GM19455 (cell line): Measurements from ENCODE around the gene CDK9.
"Not testable (repeated sequence)": the region's sequence is repeated elsewhere in the genome, so short reads cannot be mapped to it uniquely, and the experiment has no call there.

Experiments used
- ATAC-seq: cut with Tn5 transposase; IDR thresholded peaks from one replicate; pipeline ENCODE4 v1.9.1; 2021; ENCODE audit not compliant: unreplicated experiment

The CDK9 gene

DNA sequence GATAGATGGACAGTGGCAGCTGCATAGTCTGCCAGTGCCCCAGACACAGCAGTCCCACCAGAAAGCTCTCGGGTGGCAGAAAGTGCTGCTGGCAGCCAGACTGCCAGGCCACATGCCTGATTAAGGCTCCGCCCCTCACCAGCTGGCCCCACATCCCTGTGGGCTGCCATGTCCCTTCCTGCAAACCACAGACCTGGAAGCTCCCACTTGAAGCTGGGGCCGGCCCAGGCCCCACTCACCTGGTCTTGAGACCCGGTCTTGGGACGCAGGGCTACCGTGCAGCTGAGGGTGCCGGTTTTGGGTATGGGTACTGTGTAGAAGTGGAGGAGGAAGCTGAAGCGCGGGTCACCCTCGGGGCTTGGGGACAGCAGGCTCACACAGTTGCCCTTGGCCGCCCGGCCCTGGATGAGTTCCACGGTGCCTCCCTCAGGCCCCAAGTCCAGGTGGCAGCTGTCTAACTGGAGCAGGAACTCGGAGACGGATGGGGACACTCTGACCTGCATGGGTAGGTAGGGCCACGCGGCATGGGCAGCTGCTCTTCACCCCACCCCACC lies 32.1 kb downstream of the CDK9 start:
- no peak for ATAC-seq

DNA sequence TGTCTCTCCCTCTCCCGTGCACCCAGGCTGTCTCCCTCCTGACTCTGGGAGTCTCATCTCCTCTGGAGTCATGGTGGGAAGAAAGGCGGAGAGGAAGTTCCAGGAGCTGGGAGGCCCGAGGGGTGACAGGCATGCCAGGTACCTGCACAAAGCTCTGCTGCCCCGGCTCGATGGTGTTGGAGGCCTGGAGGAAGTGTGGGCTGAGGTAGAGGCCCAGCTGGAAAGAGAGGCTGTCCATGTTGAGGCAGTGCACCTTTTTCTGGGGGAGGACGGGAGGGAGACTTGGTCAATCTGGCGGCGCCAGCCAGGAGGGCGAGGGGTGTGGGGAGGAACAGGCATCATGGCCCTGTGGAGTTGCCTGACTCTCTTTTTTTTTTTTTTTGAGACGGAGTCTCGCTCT lies 32.7 kb downstream of the CDK9 start:
- ATAC-seq: no peak

DNA sequence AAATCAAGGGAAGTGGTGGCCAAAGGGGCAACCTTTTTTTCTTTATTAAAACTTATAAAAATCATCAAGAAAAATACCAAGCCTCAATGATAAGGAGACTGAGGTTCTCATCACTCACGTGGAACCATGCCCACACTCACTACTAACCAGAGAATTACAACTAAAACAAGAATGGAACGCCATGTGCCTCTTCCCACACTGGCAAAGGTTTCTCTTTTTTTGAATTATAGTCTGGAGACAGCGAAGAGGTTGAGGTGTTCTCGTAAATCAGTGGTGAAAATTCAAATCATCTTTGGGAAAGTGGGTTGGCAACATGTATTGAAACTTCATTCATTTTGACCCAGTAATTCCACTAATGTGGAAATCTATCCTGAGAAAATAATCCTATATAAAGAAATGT lies 36.3 kb downstream of the CDK9 start:
- ATAC-seq: no peak

DNA sequence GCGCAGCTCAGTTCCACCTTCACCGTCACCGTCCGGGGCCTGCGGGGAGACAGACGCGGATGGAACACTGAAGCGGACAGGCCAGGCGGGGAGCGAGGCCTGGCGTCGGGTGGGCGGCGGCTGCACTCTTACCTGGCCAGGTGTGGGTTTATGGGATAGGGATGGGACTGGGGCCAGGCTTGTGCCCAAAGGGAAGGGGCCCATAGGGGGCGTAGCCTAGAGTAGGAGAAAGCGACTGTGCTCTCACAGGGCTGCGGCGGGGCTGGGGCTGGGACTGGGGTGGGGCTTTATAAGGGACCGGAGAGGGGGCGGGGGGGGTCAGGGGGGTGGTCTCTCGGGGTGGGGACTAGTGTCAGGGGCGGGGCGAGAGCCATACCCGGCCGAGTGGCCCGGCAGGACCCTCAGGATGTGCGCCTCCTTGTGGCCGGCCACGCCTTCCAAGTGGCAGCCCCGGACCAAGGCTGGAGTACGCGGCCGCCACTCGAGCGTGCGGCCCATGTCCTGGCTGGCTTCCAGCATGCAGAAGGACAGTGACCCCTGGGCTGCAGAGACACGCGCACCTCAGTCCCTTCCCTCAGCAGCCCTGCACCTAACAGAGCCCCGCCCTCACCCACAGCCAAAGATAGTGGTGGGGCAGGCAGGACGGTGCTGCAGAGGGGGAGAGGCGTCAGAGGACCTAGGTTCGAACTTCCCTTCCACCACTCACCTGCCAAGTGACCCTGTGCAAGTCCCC lies 39.7 kb downstream of the CDK9 start:
- ATAC-seq: no peak

DNA sequence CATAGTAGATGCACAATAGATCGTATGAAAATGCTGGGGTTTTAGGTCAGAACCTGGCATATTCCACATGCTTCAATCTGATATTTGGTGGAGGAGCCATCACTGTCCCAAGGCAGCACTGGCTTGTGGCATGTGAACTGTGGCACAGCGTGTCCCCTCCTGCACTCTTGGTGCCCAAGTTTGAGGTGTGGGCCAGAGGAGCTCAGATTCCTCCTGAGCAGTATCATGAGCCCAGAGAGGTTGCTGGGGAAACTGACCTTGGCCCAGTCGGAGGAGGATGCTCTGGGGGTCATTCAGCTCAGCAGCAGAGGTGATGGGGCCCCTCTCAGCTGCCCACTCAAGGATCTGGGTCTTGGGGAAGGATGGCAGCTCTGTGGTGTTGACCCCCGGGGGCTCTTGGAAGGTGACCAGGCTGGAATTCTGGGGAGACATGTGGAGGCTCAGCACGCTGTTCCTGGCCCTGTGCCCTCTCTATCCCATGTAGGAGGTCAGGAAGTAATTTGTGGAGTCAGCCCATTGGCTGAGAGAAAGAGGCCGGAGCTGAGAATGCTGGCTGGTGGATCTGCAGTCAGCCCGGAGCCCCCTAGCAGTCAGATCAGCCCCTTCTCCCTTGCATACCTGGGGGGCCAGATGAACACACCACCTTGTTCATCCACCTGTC lies 40.5 kb downstream of the CDK9 start:
- no peak for ATAC-seq

DNA sequence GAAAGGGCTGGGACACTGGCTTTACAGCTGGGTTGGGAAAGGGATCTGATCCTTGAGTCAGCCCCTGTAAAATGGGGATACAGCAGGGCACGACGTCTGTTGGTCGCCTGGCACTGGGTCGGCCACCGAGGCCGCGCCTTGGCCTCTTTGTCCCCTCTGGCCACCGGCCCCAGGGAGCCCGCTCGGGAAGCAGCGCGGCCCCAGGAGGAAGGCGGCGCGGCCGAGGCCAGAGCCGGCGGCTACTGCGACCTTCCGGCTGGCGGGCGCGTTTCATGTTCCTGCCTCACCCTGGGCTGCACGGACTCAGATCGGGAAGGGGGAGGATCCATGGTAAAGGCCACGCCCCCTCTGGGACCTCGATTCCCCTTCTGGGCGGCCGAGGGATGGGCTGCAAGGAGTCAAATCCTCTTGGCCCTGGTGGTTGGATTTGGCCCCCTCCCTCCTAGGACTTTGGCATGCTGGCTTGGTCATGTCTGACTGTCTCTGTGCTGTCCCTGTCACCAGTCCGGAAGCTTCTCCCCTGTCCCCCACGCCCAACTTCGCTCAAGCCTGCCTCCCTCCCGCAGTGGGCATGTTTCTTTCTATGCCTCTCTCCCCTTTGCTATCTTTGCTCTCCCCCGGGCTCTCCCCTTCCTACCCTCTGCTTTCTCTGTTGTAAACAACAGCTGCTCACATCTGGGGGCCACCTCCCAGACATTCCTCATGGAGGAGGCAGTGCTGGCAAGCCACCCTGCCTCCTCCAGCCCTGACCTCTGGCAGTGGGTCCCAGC lies 42.6 kb downstream of the CDK9 start:
- ATAC-seq: no peak

DNA sequence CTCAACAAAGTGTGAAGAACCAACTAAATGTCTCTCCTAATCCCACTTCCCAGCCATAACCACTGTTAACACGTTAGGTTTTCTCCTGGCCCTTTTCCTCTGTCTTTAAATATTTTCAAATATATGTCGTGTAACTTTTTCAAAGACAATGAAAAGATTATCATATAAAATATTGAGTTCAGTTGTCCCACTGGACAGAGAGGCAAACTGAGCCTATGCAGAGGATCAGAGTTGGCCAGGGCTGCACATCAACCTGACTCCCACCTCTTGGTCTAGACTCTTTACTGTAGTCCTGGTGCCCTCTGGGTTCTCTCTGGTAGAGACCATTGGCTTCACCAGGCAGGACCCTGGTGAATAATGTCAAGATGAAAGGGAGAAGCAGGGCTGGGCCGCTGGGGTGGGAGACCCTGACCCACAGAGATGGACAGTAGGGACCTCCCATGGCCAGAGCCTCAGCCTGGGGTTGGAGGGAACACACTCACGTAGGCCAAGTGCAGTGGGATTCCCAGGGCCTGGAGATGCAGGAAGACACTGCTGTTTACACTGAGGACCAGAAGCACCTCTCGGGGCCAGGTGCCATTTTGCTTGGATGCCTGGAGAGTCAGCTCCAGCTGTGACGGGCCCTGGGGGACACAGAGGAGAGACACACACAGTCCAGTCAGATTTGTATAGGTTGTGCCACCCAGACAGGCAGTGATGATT lies 43.5 kb downstream of the CDK9 start:
- ATAC-seq: no peak

DNA sequence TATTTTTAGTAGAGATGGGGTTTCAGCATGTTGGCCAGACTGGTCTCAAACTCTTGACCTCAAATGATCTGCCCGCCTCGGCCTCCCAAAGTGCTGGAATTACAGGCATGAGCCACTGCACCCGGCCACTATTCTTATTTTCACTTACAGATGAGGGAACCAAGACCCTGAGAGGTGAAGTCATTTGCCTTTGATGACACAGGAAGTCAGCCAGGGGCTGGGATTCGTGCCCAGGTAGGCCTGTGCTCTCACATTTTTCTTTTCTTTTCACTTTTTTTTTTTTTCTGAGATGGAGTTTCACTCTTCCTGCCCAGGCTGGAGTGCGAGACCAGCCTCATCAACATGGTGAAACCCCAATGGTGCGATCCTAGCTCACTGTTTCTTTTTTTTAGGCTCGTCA lies 46.4 kb downstream of the CDK9 start:
- no peak for ATAC-seq

DNA sequence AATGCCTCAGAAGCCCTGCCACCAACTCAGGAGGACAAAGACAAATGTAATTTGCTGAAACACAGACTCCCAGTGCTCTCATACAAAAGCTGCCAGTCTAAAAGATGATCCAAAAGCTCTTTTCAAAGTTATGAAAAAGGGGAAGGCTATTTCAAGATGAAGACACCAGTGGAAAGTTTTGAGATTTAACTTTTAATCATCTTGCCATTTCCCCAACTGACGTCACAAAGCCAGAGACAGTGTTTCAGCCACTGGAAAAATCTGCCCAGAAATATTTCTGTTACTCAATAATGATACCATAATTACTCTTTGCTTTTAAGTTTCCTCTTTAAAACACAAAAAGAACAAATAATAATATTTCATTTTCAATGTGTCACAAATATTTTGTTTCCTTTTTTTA lies 47.7 kb downstream of the CDK9 start:
- ATAC-seq: no peak

DNA sequence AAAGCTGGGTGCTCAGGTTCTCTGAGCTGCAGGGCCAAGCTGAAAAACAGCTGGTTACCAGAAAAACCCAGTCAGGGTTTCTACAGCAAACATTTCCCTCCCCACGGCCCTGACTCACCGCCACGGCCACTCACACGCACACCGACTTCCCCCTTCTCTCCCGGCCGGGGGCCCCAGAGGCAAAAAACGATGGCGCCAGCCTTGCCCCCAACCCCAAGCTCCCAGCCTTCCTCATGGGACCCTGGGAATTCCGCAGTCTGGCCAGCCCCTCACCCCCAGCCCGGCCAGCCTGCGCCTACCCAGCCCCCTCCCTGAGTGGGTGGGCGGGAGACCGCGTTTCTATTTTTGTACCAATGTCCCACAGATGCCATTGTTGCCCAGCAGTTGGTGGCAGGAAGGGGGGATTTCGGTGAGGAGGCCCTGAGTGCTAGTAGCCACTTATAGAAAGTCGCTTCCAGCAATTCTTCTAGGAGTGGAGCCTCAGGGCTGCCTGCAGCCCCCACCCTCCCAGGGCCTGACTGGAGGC lies 50.2 kb downstream of the CDK9 start:
- no peak for ATAC-seq

DNA sequence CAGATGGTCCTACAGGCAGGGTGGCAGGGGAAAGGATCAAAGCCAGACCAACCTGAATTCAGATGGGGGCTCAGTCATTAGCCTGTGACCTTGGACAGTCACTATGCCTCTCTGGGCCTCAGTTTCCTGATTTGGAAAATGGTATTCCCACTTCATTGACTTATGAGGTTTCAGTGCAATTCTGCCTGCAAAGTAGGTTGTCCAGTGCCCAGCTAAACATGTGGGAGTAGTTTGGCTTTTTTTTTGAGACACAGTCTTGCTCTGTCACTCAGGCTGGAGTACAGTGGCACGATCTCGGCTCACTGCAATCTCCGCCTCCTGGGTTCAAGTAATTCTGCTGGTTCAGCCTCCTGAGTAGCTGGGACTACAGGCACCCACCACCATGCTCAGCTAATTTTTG lies 50.7 kb downstream of the CDK9 start:
- ATAC-seq: not testable (repeated sequence)

DNA sequence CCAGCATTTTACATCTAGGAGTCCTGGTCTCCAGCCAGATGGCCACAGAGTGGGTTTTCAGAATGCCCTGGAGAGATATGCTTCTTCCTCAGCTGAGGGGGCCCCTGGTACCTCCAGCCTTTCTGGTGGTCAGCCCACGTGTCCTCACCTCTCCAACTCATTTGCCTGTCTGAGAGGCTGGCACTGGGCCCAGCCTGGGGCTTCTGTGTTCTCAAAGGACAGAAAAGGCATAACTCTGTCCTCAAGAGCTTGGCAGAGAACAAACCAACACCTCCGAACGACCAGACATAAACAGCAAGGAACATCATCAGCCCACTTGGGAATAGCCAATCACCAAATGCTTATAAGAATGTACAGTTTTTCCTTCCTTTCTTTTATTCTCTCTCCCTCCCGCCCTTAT lies 51.5 kb downstream of the CDK9 start:
- no peak for ATAC-seq

DNA sequence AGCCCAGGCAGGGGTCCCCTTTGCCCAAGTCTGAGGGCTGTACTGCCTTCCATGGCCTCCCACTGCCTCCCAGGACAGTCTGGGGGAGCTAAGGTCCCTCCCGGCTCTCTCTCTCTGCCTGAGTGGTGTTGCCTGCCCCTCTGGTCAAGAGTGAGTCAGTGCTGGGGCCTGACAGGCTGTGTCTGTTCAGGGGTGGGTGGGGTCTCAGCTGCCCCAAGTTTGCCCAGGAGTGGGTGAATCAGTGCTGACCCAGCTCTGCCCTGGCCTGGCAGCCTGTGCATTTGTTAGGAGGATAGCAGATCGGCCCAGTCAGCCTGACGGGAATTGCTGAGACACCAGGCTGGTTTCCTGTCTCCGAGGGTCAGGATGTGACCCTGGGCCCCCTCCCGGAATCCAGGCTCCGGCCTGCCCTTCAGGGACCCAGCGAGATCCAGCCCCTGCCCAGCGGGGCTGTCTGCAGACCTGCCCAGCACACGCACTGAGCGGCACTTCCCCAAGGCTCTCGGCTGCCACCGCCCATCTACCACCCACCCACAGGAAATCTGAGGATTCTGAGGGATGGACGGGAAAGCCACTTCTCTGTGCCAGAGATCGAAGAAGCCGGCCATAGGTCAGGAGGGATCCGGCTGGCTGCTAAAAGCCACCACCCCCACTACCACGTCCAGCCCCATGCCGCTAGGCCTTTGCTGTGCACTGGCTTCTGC lies 52.7 kb downstream of the CDK9 start:
- no peak for ATAC-seq
